GM12878 (cell line): Measurements from ENCODE around the gene OPRL1. TPM values are rescaled to one million over a fixed set of nuclear protein-coding genes. Genes with fewer than 3 reads are reported as not detected.

Experiments
- ATAC-seq: fragments of 200-7000 bp; cut with Tn5 transposase; 3 replicates; pipeline ENCODE4 v1.9.1; 2020; ENCODE audit warnings: mild to moderate bottlenecking, moderate library complexity
- BruUV-seq: library from RNA; stranded (reverse); fragments of 400-500 nt; replicated peaks from 2 replicates; lab custom pipeline; 2021; lab: Mats Ljungman, UMichigan
- CTCF ChIA-PET: fragments of 300-600 bp; sonication (Branson Sonifier 250); formaldehyde crosslinking; extraction: SDS; loops from one replicate; lab custom pipeline; 2021; ENCODE audit warnings: inconsistent platforms; lab: Yijun Ruan, JAX
- POLR2A ChIA-PET: fragments of 350-600 bp; formaldehyde crosslinking; extraction: SDS; loops from one replicate; lab custom pipeline; 2021; ENCODE audit warnings: inconsistent platforms; lab: Charles Lee
- RAD21 ChIA-PET: fragments of 300-600 bp; sonication (Branson Sonifier 250); formaldehyde crosslinking; loops from one replicate; lab custom pipeline; 2023; ENCODE audit warnings: antibody characterized with exemption; ENCODE audit not compliant: unreplicated experiment; lab: Charles Lee
- SMC1A ChIA-PET: fragments of 300-600 bp; sonication (Branson Sonifier 250); formaldehyde crosslinking; loops from one replicate; lab custom pipeline; 2023; ENCODE audit not compliant: unreplicated experiment, uncharacterized antibody; lab: Charles Lee
- DNase-seq: peaks from one replicate; pipeline ENCODE4 v3.0.0-alpha.2; 2011; ENCODE audit warnings: low read depth, low spot score
- FAIRE-seq: peaks from 3 replicates; lab custom pipeline; 2011; peaks lifted over from hg19 to GRCh38; lab: Jason Lieb, UNC
- H2AFZ ChIP-seq: 2 replicates; pipeline ENCODE4 v1.6.0; 2011; ENCODE audit warnings: low read depth, low read length, control low read depth; ENCODE audit not compliant: control insufficient read depth
- H3K27ac ChIP-seq: 2 replicates; pipeline ENCODE4 v1.5.1; 2011; ENCODE audit warnings: control low read depth; ENCODE audit not compliant: control insufficient read depth, insufficient read depth
- H3K27me3 ChIP-seq, 2 experiments: replicated peaks in 1 of 2; 2 replicates each; pipeline versions ENCODE4 v1.6.0 to v1.6.1; 2011; ENCODE audit warnings: low read length in 1 of 2; ENCODE audit not compliant: control insufficient read depth in 2 of 2, insufficient read depth in 2 of 2
- H3K36me3 ChIP-seq, 2 experiments: 2 replicates each; pipeline ENCODE4 v1.5.1; 2011; ENCODE audit warnings: low read length in 1 of 2; ENCODE audit not compliant: control insufficient read depth in 2 of 2, insufficient read depth in 2 of 2
- H3K4me1 ChIP-seq: 2 replicates; pipeline ENCODE4 v1.6.1; 2011; ENCODE audit warnings: mild to moderate bottlenecking, low read length, moderate library complexity, mixed read lengths; ENCODE audit not compliant: control insufficient read depth, insufficient read depth
- H3K4me2 ChIP-seq: 2 replicates; pipeline ENCODE4 v1.6.0; 2011; ENCODE audit warnings: control low read depth; ENCODE audit not compliant: control insufficient read depth, insufficient read depth
- H3K4me3 ChIP-seq: fragments of 200-600 bp; sonication (generic); 2 replicates; pipeline ENCODE4 v1.5.1; 2016
- H3K79me2 ChIP-seq: 2 replicates; pipeline ENCODE4 v1.6.0; 2011; ENCODE audit warnings: low read length; ENCODE audit not compliant: control insufficient read depth, insufficient read depth
- H3K9ac ChIP-seq: 2 replicates; pipeline ENCODE4 v1.8.0; 2011; ENCODE audit warnings: low read length, control low read depth, mixed read lengths; ENCODE audit not compliant: control insufficient read depth, insufficient read depth
- H3K9me3 ChIP-seq: replicated peaks from 3 replicates; pipeline ENCODE4 v1.5.1; 2011; ENCODE audit warnings: mild to moderate bottlenecking, low read length; ENCODE audit not compliant: control insufficient read depth, insufficient read depth
- H4K20me1 ChIP-seq: 2 replicates; pipeline ENCODE4 v1.6.0; 2011; ENCODE audit not compliant: control insufficient read depth, insufficient read depth
- CHD2 ChIP-seq: IDR thresholded peaks from 2 replicates; pipeline ENCODE4 v1.6.1; 2011; ENCODE audit warnings: low read depth, low read length, improper control_type of control experiment, borderline replicate concordance
- KLF5 ChIP-seq: fragments of 450-650 bp; IDR thresholded peaks from 2 replicates; pipeline ENCODE4 v1.6.1; 2014; ENCODE audit warnings: mild to moderate bottlenecking; ENCODE audit not compliant: partially characterized antibody
- MTA2 ChIP-seq: fragments of 450-650 bp; IDR thresholded peaks from 2 replicates; pipeline ENCODE4 v1.6.1; 2016; ENCODE audit warnings: low read depth, mild to moderate bottlenecking, moderate library complexity
- PAX8 ChIP-seq: fragments of 450-650 bp; IDR thresholded peaks from 2 replicates; pipeline ENCODE4 v1.6.1; 2017; ENCODE audit warnings: mild to moderate bottlenecking, moderate library complexity
- POU2F2 ChIP-seq: IDR thresholded peaks from 3 replicates; pipeline ENCODE4 v1.6.1; 2011; ENCODE audit warnings: low read depth, mild to moderate bottlenecking, low read length, borderline replicate concordance
- SPI1 ChIP-seq: IDR thresholded peaks from 2 replicates; pipeline ENCODE4 v1.6.1; 2011; ENCODE audit warnings: low read depth, mild to moderate bottlenecking, low read length, moderate library complexity, borderline replicate concordance; ENCODE audit not compliant: insufficient read depth
- WGBS: methylation state at CpG from one replicate; pipeline ENCODE4 v1.1.6; 2016; ENCODE audit warnings: low lambda C conversion rate; ENCODE audit not compliant: insufficient replicate concordance, insufficient coverage; ENCODE audit errors: missing lambda C conversion rate; 5-methylcytosine and 5-hydroxymethylcytosine counted together
- in situ Hi-C: fragments of 300-500 bp; cut with MboI; formaldehyde crosslinking; loops from 9 replicates; pipeline ENCODE4 v1.14.3; 2018; ENCODE audit warnings: mixed read lengths
- intact Hi-C: fragments of 100-400 bp; cut with micrococcal nuclease; formaldehyde crosslinking; loops from one replicate; pipeline ENCODE4 v1.14.2; 2022; ENCODE audit not compliant: unreplicated experiment
- polyA plus RNA-seq, 11 experiments: library from polyadenylated mRNA; depleted of rRNA in 4 of 11; unstranded in 6 of 11; stranded (reverse) in 5 of 11; fragments of >200 nt; fragmentation: Nextera tagmentation in 4 of 11; fragmentation: Illumina TruSeq in 1 of 11; extraction: Ambion mirVana in 4 of 11; extraction: Trizol in 1 of 11; gene quantifications; 1 replicate in 1 of 11; 2 replicates in 10 of 11; pipeline versions ENCODE4 v1.2.1 to v1.2.3, GENCODE V29; 2011 to 2016; ENCODE audit warnings: inconsistent platforms in 2 of 11, missing spikeins in 2 of 11, low read depth in 1 of 11
- total RNA-seq, 4 experiments: library from RNA; depleted of rRNA in 3 of 4; stranded (reverse); fragments of >200 nt in 3 of 4; fragmentation: Illumina TruSeq in 1 of 4; extraction: Trizol in 1 of 4; gene quantifications; 2 replicates each; pipeline versions ENCODE4 v1.2.1 to v1.2.3, GENCODE V29; 2013 to 2021
- TF ChIP-seq, protein P1 (sequence below): fragments of 450-650 bp; IDR thresholded peaks from 2 replicates; pipeline ENCODE4 v1.6.1; 2016; ENCODE audit warnings: mild to moderate bottlenecking

Gene OPRL1
- total and polyA plus RNA-seq, 10 of the 15 experiments (the other 5 are each of a cell fraction or from before 2014, with no cell fraction given), result 0.04 to 0.41 (median 0.24) TPM; not detected in 1

DNA sequence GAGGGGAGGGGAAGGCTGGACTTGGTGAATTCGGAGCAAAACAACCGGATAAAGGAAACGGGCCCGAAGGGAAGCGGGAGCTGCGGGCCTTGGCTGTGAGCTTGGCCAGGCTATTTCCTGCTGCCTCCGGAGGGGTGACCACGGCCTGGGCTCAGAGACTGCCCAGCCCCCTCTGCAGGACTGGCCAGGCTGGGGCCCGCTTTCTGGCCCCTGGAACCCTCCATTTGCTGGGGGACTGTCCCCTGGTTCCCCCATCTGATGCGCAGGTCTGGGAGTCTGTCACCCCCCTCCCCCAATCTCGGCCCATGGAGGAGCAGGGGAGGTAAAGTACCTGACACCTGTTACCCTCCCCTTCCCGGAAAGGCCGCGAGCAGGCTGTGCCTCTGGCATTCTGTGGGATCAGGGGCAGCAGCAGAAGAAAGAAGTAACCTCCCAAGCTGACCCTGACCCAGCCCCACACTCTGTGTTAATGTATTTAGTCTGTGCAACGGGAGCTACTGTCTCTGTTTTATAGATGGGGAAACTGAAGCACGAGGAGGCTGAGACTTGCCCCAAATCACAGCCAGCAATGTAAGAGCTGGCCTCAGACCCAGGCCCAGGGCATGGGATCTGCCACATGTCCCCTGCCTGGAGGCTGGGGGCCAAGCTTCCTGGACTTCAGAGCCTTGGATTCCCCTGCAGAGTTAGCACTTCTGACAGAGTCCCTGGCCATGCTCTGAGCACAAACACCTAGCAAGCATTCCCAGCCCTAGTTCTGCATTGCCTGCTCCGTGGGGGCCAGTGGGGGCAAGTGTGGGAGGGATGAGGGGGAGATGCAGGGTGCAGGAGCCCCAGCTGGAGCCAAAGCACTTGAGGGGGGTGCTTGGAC is 40.4 kb upstream of the OPRL1 start:
- Histone ChIP-seq H3K27me3 (no peaks in the 10 kb centered on the region), H3K27ac (peak overlapping the region; percentile 35; the same call in 1 of the 2 replicates), H3K9ac (peak overlapping the region; percentile 64), H3K36me3 (no peaks in the 10 kb centered on the region; a peak in 2 of 4 replicates), H3K9me3 (no peaks in the 10 kb centered on the region), H2AFZ (peak overlapping the region; percentile 64; the same call in 1 of the 2 replicates), H3K4me1 (peaks cover 43% of the 10 kb centered on the region), H3K4me2 (peak overlapping the region; percentile 70), H3K79me2 (peaks cover 4% of the 10 kb centered on the region), H4K20me1 (no peaks in the 10 kb centered on the region), H3K4me3 (peak overlapping the region; percentile 58)
- CTCF ChIA-PET, result interaction anchor here (0.6 to 9.1 kb wide), 23 partner anchors 12 to 502 kb away, joined by 3 to 108 read pairs (median 4); partner anchors contain the start of genes NPBWR2, OPRL1, PRPF6 and RGS19
- FAIRE-seq (no peak), ATAC-seq (no peak), DNase-seq (no peak)
- 10% methylated on average over 16 of the region's 17 CpGs for WGBS
- TSS peak; percentile 40 for BruUV-seq
- peak; percentile 12; the same call in 1 of the 2 replicates for TF ChIP-seq MTA2
- TF ChIP-seq POU2F2, result 0 out of 3 replicates have a peak, but pooled peaks have one; percentile 1
- TF ChIP-seq, protein P1, sequence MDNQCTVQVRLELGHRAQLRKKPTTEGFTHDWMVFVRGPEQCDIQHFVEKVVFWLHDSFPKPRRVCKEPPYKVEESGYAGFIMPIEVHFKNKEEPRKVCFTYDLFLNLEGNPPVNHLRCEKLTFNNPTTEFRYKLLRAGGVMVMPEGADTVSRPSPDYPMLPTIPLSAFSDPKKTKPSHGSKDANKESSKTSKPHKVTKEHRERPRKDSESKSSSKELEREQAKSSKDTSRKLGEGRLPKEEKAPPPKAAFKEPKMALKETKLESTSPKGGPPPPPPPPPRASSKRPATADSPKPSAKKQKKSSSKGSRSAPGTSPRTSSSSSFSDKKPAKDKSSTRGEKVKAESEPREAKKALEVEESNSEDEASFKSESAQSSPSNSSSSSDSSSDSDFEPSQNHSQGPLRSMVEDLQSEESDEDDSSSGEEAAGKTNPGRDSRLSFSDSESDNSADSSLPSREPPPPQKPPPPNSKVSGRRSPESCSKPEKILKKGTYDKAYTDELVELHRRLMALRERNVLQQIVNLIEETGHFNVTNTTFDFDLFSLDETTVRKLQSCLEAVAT, result 0 out of 2 replicates have a peak, but pooled peaks have one; percentile 6
- TF ChIP-seq CHD2, result peak; percentile 12; the same call in 1 of the 2 replicates
- TF ChIP-seq PAX8, result no peak
- TF ChIP-seq KLF5, result no peak
- TF ChIP-seq SPI1, result no peak
- POLR2A ChIA-PET, result interaction anchor here (0.5 to 7.2 kb wide), 13 partner anchors 14 to 502 kb away, joined by 3 to 63 read pairs (median 4); partner anchors contain the start of genes PRPF6, PTK6, RGS19 and SAMD10
- in situ Hi-C loops (no loop called here), intact Hi-C loops (loop anchor here (1.0 to 2.0 kb wide), 2 partner anchors 17 to 81 kb away; no protein-coding TSS in a partner anchor)
- RAD21 ChIA-PET, result interaction anchor here (0.8 to 7.1 kb wide), 12 partner anchors 15 to 502 kb away, joined by 3 to 92 read pairs (median 8); partner anchors contain the start of genes NPBWR2, PRPF6, PTK6 and SAMD10
- SMC1A ChIA-PET, result interaction anchor here (0.6 to 6.1 kb wide), 10 partner anchors 15 to 81 kb away, joined by 3 to 52 read pairs (median 5); partner anchors contain the start of genes OPRL1, PRPF6, RGS19 and SAMD10
